Mesothelial cell of epicardium (in vitro differentiated cells): ENCODE measurements around the gene TNKS1BP1. TPM values are rescaled to one million over a fixed set of nuclear protein-coding genes. Genes with fewer than 3 reads are reported as not detected.
A peak's percentile ranks its signal among the peaks of the same experiment; 100 is the strongest.

Experiments
- DNase-seq, 2 experiments: peaks; one replicate each; pipeline ENCODE4 v3.0.0; 2021; ENCODE audit warnings: low spot score in 2 of 2; ENCODE audit not compliant: unreplicated experiment in 2 of 2
- H3K27ac Mint-ChIP-seq: 2 replicates; pipeline ENCODE4 v1.8.0; 2021; ENCODE audit warnings: mixed read lengths
- H3K27me3 Mint-ChIP-seq: 2 replicates; pipeline ENCODE4 v1.8.0; 2021; ENCODE audit warnings: low read depth, mixed read lengths
- H3K36me3 Mint-ChIP-seq: 2 replicates; pipeline ENCODE4 v1.8.0; 2021; ENCODE audit warnings: mixed read lengths
- H3K4me1 Mint-ChIP-seq: 2 replicates; pipeline ENCODE4 v1.8.0; 2021; ENCODE audit warnings: mixed read lengths
- H3K4me3 Mint-ChIP-seq: 2 replicates; pipeline ENCODE4 v1.8.0; 2021; ENCODE audit warnings: mild to moderate bottlenecking, moderate library complexity, mixed read lengths
- H3K9me3 Mint-ChIP-seq: 2 replicates; pipeline ENCODE4 v1.8.0; 2021; ENCODE audit warnings: mixed read lengths
- total RNA-seq: library from RNA; stranded (reverse); gene quantifications from 3 replicates; pipeline ENCODE4 v1.2.1, GENCODE V29; 2021
- TF ChIP-seq, protein P1 (sequence below): fragments of 200-600 bp; sonication (generic); IDR thresholded peaks from one replicate; pipeline ENCODE4 v1.5.0; 2021; ENCODE audit warnings: antibody characterized with exemption; ENCODE audit not compliant: unreplicated experiment

The TNKS1BP1 gene
- total RNA-seq, 1 donor from 2014 or later = 216 TPM

DNA sequence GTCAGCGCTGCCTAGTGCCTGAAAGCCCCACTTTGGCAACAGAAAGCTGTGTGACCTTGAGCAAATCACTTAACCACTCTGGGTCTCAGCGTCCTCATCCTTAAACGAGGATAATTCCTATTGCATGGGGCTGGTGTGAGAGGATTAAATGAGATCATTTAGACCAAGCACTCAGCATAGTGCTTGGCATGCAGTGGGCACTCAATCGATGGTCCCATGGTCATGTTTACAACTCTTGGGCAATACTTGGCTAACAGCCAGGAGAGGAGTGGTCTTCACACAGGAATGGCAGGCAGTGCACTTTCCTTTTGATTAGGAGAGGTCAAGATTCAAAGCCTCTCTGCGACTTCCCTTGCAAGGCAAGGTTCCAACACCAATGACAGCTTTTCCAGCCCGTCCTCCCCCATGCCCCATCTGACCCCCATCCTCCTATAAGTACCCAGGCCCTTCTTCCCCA lies 14.1 kb downstream of the TNKS1BP1 start:
- H3K27me3 Mint-ChIP-seq = no peaks in the 10 kb centered on the region
- TF ChIP-seq, protein P1, sequence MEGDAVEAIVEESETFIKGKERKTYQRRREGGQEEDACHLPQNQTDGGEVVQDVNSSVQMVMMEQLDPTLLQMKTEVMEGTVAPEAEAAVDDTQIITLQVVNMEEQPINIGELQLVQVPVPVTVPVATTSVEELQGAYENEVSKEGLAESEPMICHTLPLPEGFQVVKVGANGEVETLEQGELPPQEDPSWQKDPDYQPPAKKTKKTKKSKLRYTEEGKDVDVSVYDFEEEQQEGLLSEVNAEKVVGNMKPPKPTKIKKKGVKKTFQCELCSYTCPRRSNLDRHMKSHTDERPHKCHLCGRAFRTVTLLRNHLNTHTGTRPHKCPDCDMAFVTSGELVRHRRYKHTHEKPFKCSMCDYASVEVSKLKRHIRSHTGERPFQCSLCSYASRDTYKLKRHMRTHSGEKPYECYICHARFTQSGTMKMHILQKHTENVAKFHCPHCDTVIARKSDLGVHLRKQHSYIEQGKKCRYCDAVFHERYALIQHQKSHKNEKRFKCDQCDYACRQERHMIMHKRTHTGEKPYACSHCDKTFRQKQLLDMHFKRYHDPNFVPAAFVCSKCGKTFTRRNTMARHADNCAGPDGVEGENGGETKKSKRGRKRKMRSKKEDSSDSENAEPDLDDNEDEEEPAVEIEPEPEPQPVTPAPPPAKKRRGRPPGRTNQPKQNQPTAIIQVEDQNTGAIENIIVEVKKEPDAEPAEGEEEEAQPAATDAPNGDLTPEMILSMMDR = no peak
- H3K4me1 Mint-ChIP-seq = peaks cover 43% of the 10 kb centered on the region
- peak overlapping the region; percentile 63 for H3K4me3 Mint-ChIP-seq
- no peaks in the 10 kb centered on the region for H3K9me3 Mint-ChIP-seq
- H3K27ac Mint-ChIP-seq = peak overlapping the region; percentile 84
- H3K36me3 Mint-ChIP-seq = peaks cover 26% of the 10 kb centered on the region
- DNase-seq = no peak

DNA sequence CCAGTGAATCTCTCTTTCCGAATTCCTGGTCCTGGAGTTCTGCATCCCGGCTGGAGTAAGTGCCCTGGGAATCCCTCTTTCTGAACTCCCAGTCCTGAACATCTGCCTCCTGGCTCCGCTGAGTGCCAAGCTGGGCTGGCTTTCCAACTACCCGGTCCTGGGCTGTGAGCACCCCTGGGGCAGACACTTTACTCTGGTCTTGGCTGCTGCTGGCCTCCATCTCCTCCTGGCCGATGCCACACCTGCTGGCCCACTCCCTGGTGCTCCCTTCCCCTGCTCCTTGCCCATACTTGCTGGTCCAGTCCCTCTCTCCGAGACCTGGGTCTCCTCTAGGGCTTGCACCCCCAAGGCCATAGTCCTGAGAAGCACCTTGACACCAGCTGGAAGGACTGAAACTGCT lies 14.7 kb downstream of the TNKS1BP1 start:
- H3K27me3 Mint-ChIP-seq = no peaks in the 10 kb centered on the region
- peaks cover 26% of the 10 kb centered on the region for H3K36me3 Mint-ChIP-seq
- peaks cover 43% of the 10 kb centered on the region for H3K4me1 Mint-ChIP-seq

DNA sequence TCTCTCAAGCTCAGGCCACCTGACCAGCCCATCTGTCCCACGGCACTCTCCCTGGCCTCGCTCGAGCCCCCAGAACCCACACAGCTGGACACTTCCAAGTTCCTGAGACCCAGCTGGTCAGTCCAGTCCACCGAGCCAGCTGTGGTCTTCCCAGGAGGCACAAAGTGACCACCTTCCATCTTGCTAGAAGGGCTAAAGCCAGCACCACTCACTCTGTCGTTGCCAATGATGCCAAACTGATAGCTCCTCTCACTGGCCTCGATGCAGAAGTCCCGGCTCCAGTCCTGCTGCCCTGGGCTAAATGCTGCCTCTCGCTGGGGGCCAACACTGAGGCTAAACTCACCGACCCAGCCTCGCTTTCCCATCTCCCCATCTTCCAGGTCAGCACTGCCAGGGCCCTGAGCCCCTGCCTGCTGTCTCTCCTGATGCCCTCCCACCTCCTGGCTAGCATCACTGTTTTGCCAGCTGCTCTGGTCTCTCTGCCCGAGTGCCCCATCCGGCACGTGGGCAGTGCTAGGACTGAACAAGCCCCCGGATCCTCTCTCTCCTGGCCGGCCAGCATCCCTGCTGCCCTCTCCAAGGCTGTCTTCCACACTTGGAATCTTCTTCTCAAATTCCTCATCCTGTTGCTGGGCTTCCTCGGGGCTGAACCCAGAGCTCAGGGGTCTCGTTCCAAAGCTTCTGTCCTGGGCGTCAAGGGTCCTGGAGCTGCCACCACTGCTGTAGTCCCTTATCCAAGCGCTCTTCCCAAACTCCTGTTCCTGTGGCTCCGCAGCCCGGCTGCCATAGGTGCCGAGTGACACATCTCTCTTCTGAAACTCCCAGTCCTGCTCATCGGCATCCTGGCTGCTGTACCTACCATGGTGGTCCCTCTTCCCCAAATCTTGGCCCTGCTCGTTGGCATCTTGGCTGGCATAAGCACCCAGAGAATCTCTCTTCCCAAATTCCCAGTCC lies 15.4 kb downstream of the TNKS1BP1 start:
- H3K9me3 Mint-ChIP-seq = no peaks in the 10 kb centered on the region
- no peaks in the 10 kb centered on the region for H3K27me3 Mint-ChIP-seq
- peaks cover 49% of the 10 kb centered on the region for H3K4me1 Mint-ChIP-seq
- H3K36me3 Mint-ChIP-seq = peaks cover 26% of the 10 kb centered on the region
- TF ChIP-seq, protein P1 = no peak
- peak overlapping the region; percentile 34 for H3K27ac Mint-ChIP-seq
- H3K4me3 Mint-ChIP-seq = no peak overlapping the region
- no peak for DNase-seq

More for the DNA sequence above, 14.7 kb downstream of the TNKS1BP1 start:
- Mint-ChIP-seq H3K9me3 (no peaks in the 10 kb centered on the region), H3K4me3 (no peak overlapping the region), H3K27ac (no peak overlapping the region)
- no peak for DNase-seq
- TF ChIP-seq, protein P1 = no peak

DNA sequence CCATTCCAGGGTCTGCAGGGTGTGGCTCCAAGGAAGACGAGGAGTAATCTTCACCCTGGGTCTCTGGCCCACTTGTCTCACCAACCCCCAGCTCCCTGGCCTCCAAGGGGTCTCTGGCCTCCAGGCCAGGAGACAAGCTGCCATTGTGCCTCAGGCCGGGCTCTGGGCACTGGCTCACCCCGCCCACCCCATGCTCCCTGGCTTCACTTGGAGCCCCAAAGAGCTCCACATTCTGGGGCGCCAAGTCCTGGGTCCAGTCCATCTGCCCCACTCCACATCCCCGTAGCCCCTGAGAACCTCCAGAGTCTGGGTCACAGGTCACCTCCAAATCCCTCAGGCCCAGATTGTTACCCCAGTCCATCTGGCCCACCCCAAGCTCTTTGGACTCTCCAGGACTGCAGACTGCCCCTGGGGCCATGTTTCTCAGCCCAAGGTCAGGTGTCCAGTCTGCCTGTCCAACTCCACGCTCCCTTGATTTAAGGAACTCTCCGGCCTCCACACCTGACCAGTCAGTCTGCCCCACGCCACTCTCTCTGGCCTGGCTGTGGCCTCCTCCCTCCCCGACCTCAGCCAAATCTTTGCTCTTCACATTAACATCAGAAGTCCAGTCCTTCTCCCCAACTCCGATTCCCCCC lies 16.2 kb downstream of the TNKS1BP1 start:
- H3K36me3 Mint-ChIP-seq = peaks cover 25% of the 10 kb centered on the region
- DNase-seq = no peak
- H3K27ac Mint-ChIP-seq = peak overlapping the region; percentile 39
- no peaks in the 10 kb centered on the region for H3K27me3 Mint-ChIP-seq
- no peak overlapping the region for H3K4me3 Mint-ChIP-seq
- H3K4me1 Mint-ChIP-seq = peaks cover 57% of the 10 kb centered on the region
- H3K9me3 Mint-ChIP-seq = no peaks in the 10 kb centered on the region
- TF ChIP-seq, protein P1 = no peak

DNA sequence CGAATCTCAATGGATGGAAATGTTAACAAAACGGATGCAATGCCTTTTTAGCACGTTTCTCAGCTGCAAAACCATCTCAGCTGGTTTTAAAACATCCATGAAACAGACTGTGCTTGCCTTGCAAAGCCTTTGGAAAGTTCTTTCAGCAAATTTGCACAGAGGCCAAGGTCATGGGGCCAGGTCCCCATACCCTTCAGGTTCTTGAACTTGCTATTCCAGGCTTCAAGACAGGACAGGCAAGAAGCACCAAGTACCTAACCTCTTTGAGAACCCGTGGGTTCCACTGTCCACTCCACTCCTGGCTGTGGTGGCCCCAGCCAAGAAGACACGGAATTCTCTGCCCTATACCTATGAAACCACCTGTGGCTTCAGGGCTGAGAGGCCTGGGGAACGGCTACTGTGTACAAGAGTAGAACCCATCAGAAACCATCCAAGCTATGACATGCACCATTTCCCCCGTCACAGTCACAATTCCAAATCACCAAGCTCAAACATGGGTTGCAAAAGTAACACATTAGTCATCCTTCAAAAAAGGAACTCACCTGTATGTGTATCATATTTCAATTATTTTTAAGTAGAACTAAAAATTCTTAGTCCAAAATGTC lies 17.0 kb downstream of the TNKS1BP1 start:
- Mint-ChIP-seq H3K27ac (peak overlapping the region; percentile 45), H3K27me3 (no peaks in the 10 kb centered on the region), H3K36me3 (peaks cover 30% of the 10 kb centered on the region), H3K4me1 (peaks cover 61% of the 10 kb centered on the region), H3K9me3 (no peaks in the 10 kb centered on the region), H3K4me3 (no peak overlapping the region)
- DNase-seq = no peak
- TF ChIP-seq, protein P1 = no peak
